ENCODE results near the gene DTX3.

DNA sequence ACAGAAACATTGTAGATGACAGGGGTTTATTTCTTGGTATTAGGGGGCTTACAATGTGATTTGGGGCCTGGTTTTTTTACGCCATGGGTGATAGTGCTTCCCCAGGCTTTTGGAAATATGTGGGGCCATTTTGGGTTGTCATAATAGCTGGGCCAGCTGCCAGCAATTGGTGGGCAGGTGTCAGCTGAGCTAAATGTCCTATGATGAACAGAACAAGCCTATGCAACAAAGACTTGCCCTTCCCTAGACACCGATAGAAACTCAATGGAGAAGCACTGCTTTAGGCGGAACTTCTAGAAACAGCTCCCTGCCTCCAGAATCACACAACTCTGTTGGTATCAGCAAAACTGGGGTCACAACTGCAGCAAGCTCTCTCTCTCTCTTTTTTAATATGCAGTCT lies 33.5 kb downstream of the DTX3 start:
- TF ChIP-seq POLR2A (IDR thresholded peaks at IDR 0.05) (no peak), POLR2AphosphoS5 (IDR thresholded peaks at IDR 0.05; ENCODE audit: insufficient read depth in 1 of 2, low read depth in 1 of 2) (no peak)
- TF ChIP-seq, protein P1, sequence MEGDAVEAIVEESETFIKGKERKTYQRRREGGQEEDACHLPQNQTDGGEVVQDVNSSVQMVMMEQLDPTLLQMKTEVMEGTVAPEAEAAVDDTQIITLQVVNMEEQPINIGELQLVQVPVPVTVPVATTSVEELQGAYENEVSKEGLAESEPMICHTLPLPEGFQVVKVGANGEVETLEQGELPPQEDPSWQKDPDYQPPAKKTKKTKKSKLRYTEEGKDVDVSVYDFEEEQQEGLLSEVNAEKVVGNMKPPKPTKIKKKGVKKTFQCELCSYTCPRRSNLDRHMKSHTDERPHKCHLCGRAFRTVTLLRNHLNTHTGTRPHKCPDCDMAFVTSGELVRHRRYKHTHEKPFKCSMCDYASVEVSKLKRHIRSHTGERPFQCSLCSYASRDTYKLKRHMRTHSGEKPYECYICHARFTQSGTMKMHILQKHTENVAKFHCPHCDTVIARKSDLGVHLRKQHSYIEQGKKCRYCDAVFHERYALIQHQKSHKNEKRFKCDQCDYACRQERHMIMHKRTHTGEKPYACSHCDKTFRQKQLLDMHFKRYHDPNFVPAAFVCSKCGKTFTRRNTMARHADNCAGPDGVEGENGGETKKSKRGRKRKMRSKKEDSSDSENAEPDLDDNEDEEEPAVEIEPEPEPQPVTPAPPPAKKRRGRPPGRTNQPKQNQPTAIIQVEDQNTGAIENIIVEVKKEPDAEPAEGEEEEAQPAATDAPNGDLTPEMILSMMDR (IDR thresholded peaks at IDR 0.05), result no peak

Data from vagina (tissue), 2 donors.